DLD1 (cell line): ENCODE data around the gene ETV6.

Experiments used
- in situ Hi-C: cut with HindIII; loops from 2 replicates; pipeline ENCODE4 v1.10.0; 2017; ENCODE audit warnings: low sequenced_read_pairs

The ETV6 gene

GRCh38 chr12:11795192-11795912 is 145.9 kb downstream of the ETV6 start:
- in situ Hi-C loops = no loop called here

GRCh38 chr12:11795913-11796459 is 146.5 kb downstream of the ETV6 start:
- in situ Hi-C loops = no loop called here

GRCh38 chr12:11797317-11797913 is 147.9 kb downstream of the ETV6 start:
- in situ Hi-C loops = no loop called here

GRCh38 chr12:11798006-11798708 is 148.7 kb downstream of the ETV6 start:
- in situ Hi-C loops = no loop called here

GRCh38 chr12:11798856-11799501 is 149.5 kb downstream of the ETV6 start:
- in situ Hi-C loops = no loop called here

GRCh38 chr12:11799502-11799873 is 150.0 kb downstream of the ETV6 start:
- in situ Hi-C loops = no loop called here

GRCh38 chr12:11801643-11802042 is 152.2 kb downstream of the ETV6 start:
- in situ Hi-C loops = no loop called here

- in situ Hi-C loops = no loop called here
These were observed 154.7 kb downstream of the ETV6 start for GRCh38 chr12:11804130-11804529.

- in situ Hi-C loops = no loop called here
These were observed 155.6 kb downstream of the ETV6 start for GRCh38 chr12:11805043-11805442.

- in situ Hi-C loops = no loop called here
These were observed 156.2 kb downstream of the ETV6 start for GRCh38 chr12:11805680-11806079.

GRCh38 chr12:11807458-11807857 is 158.0 kb downstream of the ETV6 start:
- in situ Hi-C loops = no loop called here

GRCh38 chr12:11808931-11809330 is 159.5 kb downstream of the ETV6 start:
- in situ Hi-C loops = no loop called here

GRCh38 chr12:11810206-11810545 is 160.7 kb downstream of the ETV6 start:
- in situ Hi-C loops = no loop called here

GRCh38 chr12:11811008-11811407 is 161.5 kb downstream of the ETV6 start:
- in situ Hi-C loops = no loop called here

- in situ Hi-C loops = no loop called here
These were observed 162.7 kb downstream of the ETV6 start for GRCh38 chr12:11812241-11812585.

- in situ Hi-C loops = no loop called here
These were observed 163.3 kb downstream of the ETV6 start for GRCh38 chr12:11812586-11813437.

GRCh38 chr12:11813438-11813813 is 164.0 kb downstream of the ETV6 start:
- in situ Hi-C loops = no loop called here

- in situ Hi-C loops = no loop called here
These were observed 164.9 kb downstream of the ETV6 start for GRCh38 chr12:11814374-11814773.

GRCh38 chr12:11815397-11815796 is 165.9 kb downstream of the ETV6 start:
- in situ Hi-C loops = no loop called here

GRCh38 chr12:11819643-11820042 is 170.2 kb downstream of the ETV6 start:
- in situ Hi-C loops = no loop called here

- in situ Hi-C loops = no loop called here
These were observed 171.0 kb downstream of the ETV6 start for GRCh38 chr12:11820476-11820875.
